H9 (cell line): ENCODE results near the gene DHRS1. TPM values are rescaled to one million over a fixed set of nuclear protein-coding genes. Genes with fewer than 3 reads are reported as not detected.

ENCODE experiments used
- DNase-seq: peaks from one replicate; pipeline ENCODE4 v3.0.0-alpha.2; 2017
- H2AFZ ChIP-seq: one replicate; pipeline ENCODE4 v1.6.1; 2013; ENCODE audit warnings: mild to moderate bottlenecking, low read length, control low read depth, moderate library complexity
- H2AK5ac ChIP-seq: 2 replicates; pipeline ENCODE4 v1.6.1; 2013; ENCODE audit warnings: low read length, control low read depth, mixed read lengths; ENCODE audit not compliant: insufficient read length
- H2BK120ac ChIP-seq: one replicate; pipeline ENCODE4 v1.6.1; 2013; ENCODE audit warnings: low read depth, mild to moderate bottlenecking, low read length, control low read depth, inconsistent platforms; ENCODE audit not compliant: poor library complexity, severe bottlenecking
- H2BK12ac ChIP-seq: 2 replicates; pipeline ENCODE4 v1.6.1; 2013; ENCODE audit warnings: low read length, control low read depth, mixed read lengths, low read depth; ENCODE audit not compliant: insufficient read length
- H2BK15ac ChIP-seq: 2 replicates; pipeline ENCODE4 v1.6.1; 2013; ENCODE audit warnings: low read depth, low read length, control low read depth
- H2BK20ac ChIP-seq: one replicate; pipeline ENCODE4 v1.6.1; 2013; ENCODE audit warnings: low read depth, mild to moderate bottlenecking, low read length, control low read depth, inconsistent platforms; ENCODE audit not compliant: poor library complexity, severe bottlenecking
- H2BK5ac ChIP-seq: 2 replicates; pipeline ENCODE4 v1.6.1; 2013; ENCODE audit warnings: low read length, control low read depth, mixed read lengths; ENCODE audit not compliant: insufficient read length
- H3K14ac ChIP-seq: 2 replicates; pipeline ENCODE4 v1.6.1; 2013; ENCODE audit warnings: low read length, control low read depth; ENCODE audit not compliant: insufficient read depth
- H3K18ac ChIP-seq: 2 replicates; pipeline ENCODE4 v1.6.1; 2013; ENCODE audit warnings: low read depth, mild to moderate bottlenecking, mixed read lengths, low read length, control low read depth; ENCODE audit not compliant: insufficient read length
- H3K23ac ChIP-seq: 2 replicates; pipeline ENCODE4 v1.6.1; 2013; ENCODE audit warnings: low read length, control low read depth, mixed read lengths, low read depth; ENCODE audit not compliant: insufficient read length
- H3K23me2 ChIP-seq: 2 replicates; pipeline ENCODE4 v1.6.1; 2013; ENCODE audit warnings: low read depth, mild to moderate bottlenecking, mixed read lengths, low read length, control low read depth; ENCODE audit not compliant: insufficient read length, poor library complexity, severe bottlenecking
- H3K27ac ChIP-seq: 2 replicates; pipeline ENCODE4 v1.5.1; 2013; ENCODE audit warnings: low read length, control low read depth, mixed read lengths, low read depth; ENCODE audit not compliant: insufficient read length
- H3K27me3 ChIP-seq: 2 replicates; pipeline ENCODE4 v1.6.1; 2013; ENCODE audit warnings: low read length, control low read depth, inconsistent platforms; ENCODE audit not compliant: insufficient read depth
- H3K4ac ChIP-seq: 2 replicates; pipeline ENCODE4 v1.6.1; 2013; ENCODE audit warnings: low read depth, mild to moderate bottlenecking, control low read depth, inconsistent platforms, low read length, moderate library complexity
- H3K4me1 ChIP-seq: 2 replicates; pipeline ENCODE4 v1.6.1; 2013; ENCODE audit warnings: low read length, control low read depth, inconsistent platforms; ENCODE audit not compliant: insufficient read depth
- H3K4me2 ChIP-seq: 2 replicates; pipeline ENCODE4 v1.6.1; 2013; ENCODE audit warnings: low read length, control low read depth, mixed read lengths; ENCODE audit not compliant: insufficient read length, insufficient read depth
- H3K56ac ChIP-seq: 2 replicates; pipeline ENCODE4 v1.6.1; 2013; ENCODE audit warnings: low read depth, mild to moderate bottlenecking, mixed read lengths, low read length, control low read depth; ENCODE audit not compliant: insufficient read length
- H3K79me1 ChIP-seq: 2 replicates; pipeline ENCODE4 v1.6.1; 2013; ENCODE audit warnings: low read depth, mild to moderate bottlenecking, moderate library complexity, low read length, control low read depth, inconsistent platforms; ENCODE audit not compliant: insufficient read depth, poor library complexity, severe bottlenecking
- H3K79me2 ChIP-seq: 2 replicates; pipeline ENCODE4 v1.6.1; 2013; ENCODE audit warnings: low read length, control low read depth, inconsistent platforms; ENCODE audit not compliant: insufficient read depth
- H3K9ac ChIP-seq: 2 replicates; pipeline ENCODE4 v1.6.1; 2013; ENCODE audit warnings: low read length, control low read depth, mixed read lengths; ENCODE audit not compliant: insufficient read length; ENCODE audit errors: extremely low read depth
- H3K9me3 ChIP-seq: one replicate; pipeline ENCODE4 v1.6.1; 2013; ENCODE audit warnings: low read depth, low read length, inconsistent platforms; ENCODE audit not compliant: control insufficient read depth
- H3T11ph ChIP-seq: one replicate; pipeline ENCODE4 v1.6.1; 2013; ENCODE audit warnings: mild to moderate bottlenecking, low read length, control low read depth, inconsistent platforms
- H4K20me1 ChIP-seq: one replicate; pipeline ENCODE4 v1.6.1; 2013; ENCODE audit not compliant: control insufficient read depth, insufficient read length, insufficient read depth
- H4K5ac ChIP-seq: 2 replicates; pipeline ENCODE4 v1.6.1; 2013; ENCODE audit warnings: low read depth, mild to moderate bottlenecking, mixed read lengths, low read length, control low read depth; ENCODE audit not compliant: insufficient read length
- H4K8ac ChIP-seq: replicated peaks from 2 replicates; pipeline ENCODE4 v1.6.1; 2013; ENCODE audit warnings: low read length, control low read depth, mixed read lengths, low read depth; ENCODE audit not compliant: insufficient read length
- H4K91ac ChIP-seq: 2 replicates; pipeline ENCODE4 v1.6.1; 2013; ENCODE audit warnings: low read depth, mild to moderate bottlenecking, moderate library complexity, mixed read lengths, low read length, control low read depth; ENCODE audit not compliant: insufficient read length
- H3K27ac Mint-ChIP-seq, 3 experiments: 2 replicates in 2 of 3; 3 replicates in 1 of 3; pipeline ENCODE4 v1.8.0; 2020 to 2021; ENCODE audit warnings: mixed read lengths in 3 of 3, mild to moderate bottlenecking in 1 of 3, moderate library complexity in 1 of 3
- H3K27me3 Mint-ChIP-seq: 2 replicates; pipeline ENCODE4 v1.8.0; 2021; ENCODE audit warnings: low read depth, mild to moderate bottlenecking, moderate library complexity, mixed read lengths
- H3K36me3 Mint-ChIP-seq, 3 experiments: 2 replicates in 2 of 3; 3 replicates in 1 of 3; pipeline ENCODE4 v1.8.0; 2020 to 2021; ENCODE audit warnings: low read depth in 3 of 3, mixed read lengths in 3 of 3; ENCODE audit not compliant: insufficient read depth in 1 of 3
- H3K4me1 Mint-ChIP-seq, 2 experiments: 2 replicates each; pipeline ENCODE4 v1.8.0; 2020; ENCODE audit warnings: mixed read lengths in 2 of 2
- H3K4me3 Mint-ChIP-seq, 2 experiments: 2 replicates in 1 of 2; 3 replicates in 1 of 2; pipeline ENCODE4 v1.8.0; 2020 to 2021; ENCODE audit warnings: mild to moderate bottlenecking in 2 of 2, mixed read lengths in 2 of 2, moderate library complexity in 1 of 2
- H3K9me3 Mint-ChIP-seq, 2 experiments: 2 replicates in 1 of 2; 3 replicates in 1 of 2; pipeline ENCODE4 v1.8.0; 2020; ENCODE audit warnings: mild to moderate bottlenecking in 2 of 2, mixed read lengths in 2 of 2, moderate library complexity in 1 of 2
- CTCF ChIP-seq: fragments of 200-600 bp; sonication (generic); conservative IDR thresholded peaks from 3 replicates; pipeline ENCODE4 v1.8.0; 2021; ENCODE audit warnings: antibody characterized with exemption, mild to moderate bottlenecking
- WGBS: extraction: QIAGEN DNeasy Blood & Tissue Kit; methylation state at CpG from one replicate; pipeline ENCODE4 v1.1.7; 2013; ENCODE audit warnings: missing lambda C conversion rate, low lambda C conversion rate, mixed read lengths; ENCODE audit not compliant: insufficient read length; ENCODE audit errors: extremely low coverage; 5-methylcytosine and 5-hydroxymethylcytosine counted together
- total RNA-seq: library from RNA; stranded (reverse); gene quantifications from 2 replicates; pipeline ENCODE4 v1.2.1, GENCODE V29; 2021

Gene DHRS1
- total RNA-seq, 1 experiment from 2014 or later, result 19.1 TPM

GRCh38 chr14:24340606-24341005, 41.0 kb upstream of the DHRS1 start:
- H3T11ph ChIP-seq, result no peak overlapping the region
- no peak for TF ChIP-seq CTCF
- H2AFZ ChIP-seq, result no peak overlapping the region
- H3K4me3 Mint-ChIP-seq, result no peak overlapping the region
- H3K27ac ChIP-seq, result no peak overlapping the region
- H3K9me3 ChIP-seq, result no peaks in the 10 kb centered on the region
- H3K4me1 Mint-ChIP-seq, result peaks cover 13 to 21% of the 10 kb centered on the region in 2 experiments
- H4K5ac ChIP-seq, result no peak overlapping the region
- H3K23ac ChIP-seq, result no peak overlapping the region
- H3K14ac ChIP-seq, result no peak overlapping the region
- no peak overlapping the region for H3K4ac ChIP-seq
- H3K9ac ChIP-seq, result no peak overlapping the region
- H2BK120ac ChIP-seq, result no peak overlapping the region
- H3K27ac Mint-ChIP-seq, result no peak overlapping the region
- no peak overlapping the region for H2BK15ac ChIP-seq
- H2BK5ac ChIP-seq, result no peak overlapping the region
- no peaks in the 10 kb centered on the region for H3K9me3 Mint-ChIP-seq
- H2AK5ac ChIP-seq, result no peak overlapping the region
- no peak overlapping the region for H4K91ac ChIP-seq
- no peak overlapping the region for H2BK12ac ChIP-seq
- no peaks in the 10 kb centered on the region for H3K79me1 ChIP-seq
- DNase-seq, result no peak
- H3K23me2 ChIP-seq, result peaks cover 8% of the 10 kb centered on the region
- H3K4me1 ChIP-seq, result no peaks in the 10 kb centered on the region; the same call in 1 of the 2 replicates
- WGBS, result no CpG with 5 or more reads among the region's 1 CpG
- H3K27me3 Mint-ChIP-seq, result peaks cover 96% of the 10 kb centered on the region
- no peaks in the 10 kb centered on the region for H3K79me2 ChIP-seq
- H3K4me2 ChIP-seq, result no peak overlapping the region
- no peaks in the 10 kb centered on the region for H3K36me3 Mint-ChIP-seq
- no peak overlapping the region for H3K56ac ChIP-seq
- no peaks in the 10 kb centered on the region for H4K20me1 ChIP-seq
- peaks cover 43% of the 10 kb centered on the region; the same call in 1 of the 2 replicates for H3K27me3 ChIP-seq
- no peak overlapping the region for H4K8ac ChIP-seq
- no peak overlapping the region for H3K18ac ChIP-seq
- no peak overlapping the region for H2BK20ac ChIP-seq
